Type B pancreatic cell (in vitro differentiated cells): ENCODE measurements around the gene PLPP3. TPM values are rescaled to one million over a fixed set of nuclear protein-coding genes. Genes with fewer than 3 reads are reported as not detected.

Experiments used
- DNase-seq: peaks from one replicate; pipeline ENCODE4 v3.0.0; 2021; ENCODE audit warnings: mixed read lengths; ENCODE audit not compliant: unreplicated experiment; ENCODE audit errors: extremely low spot score
- H3K27ac Mint-ChIP-seq: 2 replicates; pipeline ENCODE4 v1.8.0; 2021; ENCODE audit warnings: mild to moderate bottlenecking, mixed read lengths
- H3K27me3 Mint-ChIP-seq: 2 replicates; pipeline ENCODE4 v1.8.0; 2021; ENCODE audit warnings: mixed read lengths
- H3K36me3 Mint-ChIP-seq: 2 replicates; pipeline ENCODE4 v1.8.0; 2021; ENCODE audit warnings: mixed read lengths
- H3K4me1 Mint-ChIP-seq: one replicate; pipeline ENCODE4 v1.8.0; 2021; ENCODE audit warnings: mixed read lengths; ENCODE audit not compliant: unreplicated experiment
- H3K4me3 Mint-ChIP-seq: 2 replicates; pipeline ENCODE4 v1.8.0; 2021; ENCODE audit warnings: mild to moderate bottlenecking, mixed read lengths
- H3K9me3 Mint-ChIP-seq: 2 replicates; pipeline ENCODE4 v1.8.0; 2021; ENCODE audit warnings: mixed read lengths
- total RNA-seq: library from RNA; stranded (reverse); gene quantifications from 2 replicates; pipeline ENCODE4 v1.2.1, GENCODE V29; 2021; ENCODE audit warnings: low replicate concordance
- TF ChIP-seq, protein P1 (sequence below): fragments of 200-600 bp; sonication (generic); conservative IDR thresholded peaks from 2 replicates; pipeline ENCODE4 v1.5.0; 2021; ENCODE audit warnings: antibody characterized with exemption, mild to moderate bottlenecking

PLPP3 gene
- total RNA-seq, 1 donor from 2014 or later: 79.0 TPM

- TF ChIP-seq, protein P1, sequence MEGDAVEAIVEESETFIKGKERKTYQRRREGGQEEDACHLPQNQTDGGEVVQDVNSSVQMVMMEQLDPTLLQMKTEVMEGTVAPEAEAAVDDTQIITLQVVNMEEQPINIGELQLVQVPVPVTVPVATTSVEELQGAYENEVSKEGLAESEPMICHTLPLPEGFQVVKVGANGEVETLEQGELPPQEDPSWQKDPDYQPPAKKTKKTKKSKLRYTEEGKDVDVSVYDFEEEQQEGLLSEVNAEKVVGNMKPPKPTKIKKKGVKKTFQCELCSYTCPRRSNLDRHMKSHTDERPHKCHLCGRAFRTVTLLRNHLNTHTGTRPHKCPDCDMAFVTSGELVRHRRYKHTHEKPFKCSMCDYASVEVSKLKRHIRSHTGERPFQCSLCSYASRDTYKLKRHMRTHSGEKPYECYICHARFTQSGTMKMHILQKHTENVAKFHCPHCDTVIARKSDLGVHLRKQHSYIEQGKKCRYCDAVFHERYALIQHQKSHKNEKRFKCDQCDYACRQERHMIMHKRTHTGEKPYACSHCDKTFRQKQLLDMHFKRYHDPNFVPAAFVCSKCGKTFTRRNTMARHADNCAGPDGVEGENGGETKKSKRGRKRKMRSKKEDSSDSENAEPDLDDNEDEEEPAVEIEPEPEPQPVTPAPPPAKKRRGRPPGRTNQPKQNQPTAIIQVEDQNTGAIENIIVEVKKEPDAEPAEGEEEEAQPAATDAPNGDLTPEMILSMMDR: no peak
- Mint-ChIP-seq H3K36me3 (peaks cover 38% of the 10 kb centered on the region), H3K27me3 (no peaks in the 10 kb centered on the region), H3K9me3 (no peaks in the 10 kb centered on the region), H3K4me3 (no peak overlapping the region), H3K27ac (peak overlapping the region; percentile 40), H3K4me1 (peaks cover 72% of the 10 kb centered on the region)
- no peak for DNase-seq
Measured at GRCh38 chr1:56566994-56567393, 12.4 kb downstream of the PLPP3 start.

DNA sequence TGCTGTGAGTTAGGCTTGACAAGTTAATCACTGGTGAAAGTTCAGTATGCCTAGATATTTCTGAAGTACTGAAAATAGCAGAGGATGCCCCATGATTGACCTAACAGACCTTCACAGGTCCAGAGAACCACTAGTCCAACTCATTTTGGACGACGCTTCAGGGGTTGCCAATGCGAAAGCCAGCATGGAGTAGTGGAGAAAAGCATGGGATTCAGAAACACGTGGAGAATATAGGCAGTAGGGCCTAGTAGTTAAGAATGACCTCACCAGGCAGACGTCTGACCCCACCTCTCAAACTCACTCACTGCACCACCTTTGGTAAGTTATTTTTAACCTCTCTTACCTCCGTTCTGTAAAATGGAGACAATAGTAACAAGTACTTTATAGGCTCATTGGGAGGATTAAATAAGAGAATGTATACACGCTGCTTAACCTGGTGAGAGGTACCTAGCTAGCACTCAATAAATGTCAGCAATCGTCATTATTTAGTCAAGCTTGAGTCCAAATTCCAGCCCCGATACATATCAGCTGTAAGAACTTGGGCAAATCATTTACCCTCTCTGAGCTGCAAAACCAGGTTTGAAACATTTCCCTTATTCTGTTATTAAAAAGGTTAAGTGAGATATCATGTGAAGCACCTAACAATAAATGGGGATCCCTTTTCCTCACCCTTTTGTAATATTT lies 13.2 kb downstream of the PLPP3 start:
- no peaks in the 10 kb centered on the region for H3K9me3 Mint-ChIP-seq
- peaks cover 33% of the 10 kb centered on the region for H3K36me3 Mint-ChIP-seq
- TF ChIP-seq, protein P1: no peak
- H3K27me3 Mint-ChIP-seq: no peaks in the 10 kb centered on the region
- peaks cover 69% of the 10 kb centered on the region for H3K4me1 Mint-ChIP-seq
- no peak for DNase-seq
- peak overlapping the region; percentile 66 for H3K4me3 Mint-ChIP-seq
- peak overlapping the region; percentile 67 for H3K27ac Mint-ChIP-seq

DNA sequence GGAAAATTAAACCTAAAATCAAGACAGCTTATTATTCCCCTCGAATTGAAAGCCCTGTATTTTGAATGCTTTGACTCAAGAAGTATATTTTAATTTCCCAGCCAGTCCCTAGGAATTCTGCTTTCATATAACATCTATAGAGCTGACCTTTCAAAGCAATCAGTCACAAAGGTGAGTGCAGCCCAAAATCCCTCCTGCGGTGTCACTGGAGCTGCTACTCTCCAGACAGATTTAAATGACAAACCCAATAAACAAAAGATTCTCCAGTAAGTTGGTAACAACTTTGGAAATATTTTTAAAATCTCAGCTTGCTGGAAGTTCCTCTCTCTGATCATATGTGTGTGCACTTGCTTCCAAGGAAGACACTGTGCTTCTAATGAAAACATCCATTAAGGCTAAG lies 14.7 kb downstream of the PLPP3 start:
- no peak for DNase-seq
- Mint-ChIP-seq H3K4me1 (peaks cover 64% of the 10 kb centered on the region), H3K27me3 (no peaks in the 10 kb centered on the region), H3K9me3 (no peaks in the 10 kb centered on the region), H3K27ac (peak overlapping the region; percentile 32), H3K4me3 (peak overlapping the region; percentile 24), H3K36me3 (peaks cover 28% of the 10 kb centered on the region)
- TF ChIP-seq, protein P1: no peak

GRCh38 chr1:56563568-56563967 lies 15.8 kb downstream of the PLPP3 start:
- Mint-ChIP-seq H3K27me3 (no peaks in the 10 kb centered on the region), H3K27ac (no peak overlapping the region), H3K4me3 (peak overlapping the region; percentile 2), H3K9me3 (no peaks in the 10 kb centered on the region), H3K36me3 (peaks cover 26% of the 10 kb centered on the region), H3K4me1 (peaks cover 66% of the 10 kb centered on the region)
- no peak for DNase-seq
- TF ChIP-seq, protein P1: no peak

DNA sequence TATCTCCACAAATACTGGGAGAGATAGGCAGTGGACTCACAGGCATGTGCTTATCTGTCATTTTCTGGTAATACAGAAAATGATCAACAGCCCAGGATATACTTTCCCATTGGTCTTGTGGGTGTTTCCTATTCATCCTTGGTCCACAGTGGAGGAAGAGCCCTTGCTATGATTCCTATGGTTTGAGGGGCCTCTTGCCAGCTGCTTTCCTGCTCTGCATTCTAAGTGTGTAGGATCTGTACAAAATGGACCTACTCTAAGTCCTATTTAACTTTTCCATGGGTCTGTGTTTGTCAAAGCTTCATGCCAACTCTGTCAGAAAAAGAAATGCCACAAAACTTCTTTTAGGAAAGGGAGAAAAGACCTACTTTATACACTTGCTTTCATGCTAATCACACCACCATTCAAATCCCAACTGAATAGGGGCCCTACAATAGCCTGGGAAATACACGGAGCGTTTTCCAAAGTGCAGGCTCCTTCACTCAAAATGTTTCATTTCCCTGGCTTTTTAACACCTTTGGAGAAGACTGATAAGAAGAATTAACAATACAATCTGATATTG lies 16.4 kb downstream of the PLPP3 start:
- TF ChIP-seq, protein P1: no peak
- no peaks in the 10 kb centered on the region for H3K27me3 Mint-ChIP-seq
- H3K4me3 Mint-ChIP-seq: peak overlapping the region; percentile 35
- peaks cover 25% of the 10 kb centered on the region for H3K36me3 Mint-ChIP-seq
- no peak for DNase-seq
- no peaks in the 10 kb centered on the region for H3K9me3 Mint-ChIP-seq
- peaks cover 68% of the 10 kb centered on the region for H3K4me1 Mint-ChIP-seq
- no peak overlapping the region for H3K27ac Mint-ChIP-seq
